Gastrocnemius medialis (tissue), 4 donors: ENCODE results near the gene FAM53A. TPM values are rescaled to one million over a fixed set of nuclear protein-coding genes. Genes with fewer than 3 reads are reported as not detected.

Experiments used
- ATAC-seq, 2 donors: fragments of 150-250 bp; one replicate each; pipeline ENCODE4 v1.9.1; 2016
- DNase-seq, 2 donors: peaks; one replicate each; pipeline ENCODE4 v3.0.0-alpha.2; 2019
- H3K27ac ChIP-seq, 4 donors: fragments of 200-600 bp; sonication (generic); 1 replicate in 1 of 4; 2 replicates in 3 of 4; pipeline ENCODE4 v1.5.1; 2016 to 2018; ENCODE audit warnings: mild to moderate bottlenecking in 2 of 4, moderate library complexity in 1 of 4
- H3K27me3 ChIP-seq, 3 donors: fragments of 200-600 bp; sonication (generic) in 2 of 3; 1 replicate in 1 of 3; 2 replicates in 2 of 3; pipeline versions ENCODE4 v1.5.1 to v1.6.0; 2016 to 2019; ENCODE audit warnings: mild to moderate bottlenecking in 1 of 3, moderate library complexity in 1 of 3
- H3K36me3 ChIP-seq, 2 donors: fragments of 200-600 bp; sonication (generic) in 1 of 2; one replicate each; pipeline ENCODE4 v1.5.1; 2017 to 2018
- H3K4me1 ChIP-seq, 2 donors: fragments of 200-600 bp; sonication (generic) in 1 of 2; one replicate each; pipeline ENCODE4 v1.5.1; 2016 to 2017; ENCODE audit warnings: mild to moderate bottlenecking in 2 of 2
- H3K4me3 ChIP-seq, 4 donors: fragments of 200-600 bp; sonication (generic) in 3 of 4; 1 replicate in 1 of 4; 2 replicates in 3 of 4; pipeline ENCODE4 v1.5.1; 2016 to 2019; ENCODE audit warnings: mild to moderate bottlenecking in 2 of 4
- H3K9me3 ChIP-seq, 3 donors: fragments of 200-600 bp; sonication (generic) in 2 of 3; 1 replicate in 1 of 3; 2 replicates in 2 of 3; pipeline ENCODE4 v1.5.1; 2016 to 2019
- POLR2A ChIP-seq, 2 donors: fragments of 450-650 bp; IDR thresholded peaks; one replicate each; pipeline ENCODE4 v1.6.1; 2017; ENCODE audit warnings: antibody characterized with exemption in 2 of 2, mild to moderate bottlenecking in 2 of 2, moderate library complexity in 2 of 2
- in situ Hi-C, 4 donors: fragments of 200-750 bp; cut with MboI; loops; one replicate each; pipeline versions ENCODE4 v1.15.0 to v1.8.0; 2017; ENCODE audit warnings: low sequenced_read_pairs in 4 of 4
- intact Hi-C: fragments of 100-400 bp; cut with DNase I; formaldehyde crosslinking; loops from one replicate; pipeline ENCODE4 v1.15.1; 2023; ENCODE audit warnings: low total_unique reads
- total RNA-seq, 4 donors: library from RNA; depleted of rRNA; stranded (reverse); fragments of >200 nt; gene quantifications; one replicate each; pipeline versions ENCODE4 v1.1.0 to v1.2.3, GENCODE V29; 2016
- TF ChIP-seq, protein P1 (sequence below), 5 experiments: fragments of 450-650 bp in 3 of 5; fragments of 200-600 bp in 2 of 5; sonication (generic) in 2 of 5; IDR thresholded peaks in 4 of 5; conservative IDR thresholded peaks in 1 of 5; 1 replicate in 4 of 5; 2 replicates in 1 of 5; pipeline ENCODE4 v1.5.1; 2016 to 2019; ENCODE audit warnings: antibody characterized with exemption in 5 of 5, mild to moderate bottlenecking in 3 of 5, moderate library complexity in 3 of 5

The FAM53A gene
- total RNA-seq, 4 donors from 2014 or later = 1.8 to 5.2 (median 2.8) TPM

DNA sequence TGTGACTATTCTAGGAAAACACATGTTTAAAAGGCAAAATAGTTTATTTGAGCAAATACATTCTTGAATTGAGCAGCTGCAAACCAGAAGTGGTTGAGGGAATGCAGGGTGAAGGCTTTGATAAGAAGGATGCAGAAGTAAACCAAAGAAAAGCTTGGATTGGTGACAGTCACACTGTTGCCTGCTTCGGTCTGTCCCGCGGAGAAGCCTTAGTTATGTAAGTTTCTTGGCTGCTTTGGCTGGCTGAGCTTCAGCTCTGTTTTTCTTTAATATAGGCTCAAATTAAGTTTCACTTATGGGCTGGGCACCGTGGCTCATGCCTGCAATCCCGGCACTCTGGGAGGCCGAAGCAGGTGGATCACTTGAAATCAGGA, 67.6 kb downstream of the FAM53A start:
- Histone ChIP-seq H3K4me1 (no peaks in the 10 kb centered on the region), H3K36me3 (no peaks in the 10 kb centered on the region), H3K27me3 (peaks cover 0 to 2% (median 0%) of the 10 kb centered on the region in 3 donors), H3K27ac (no peak overlapping the region), H3K4me3 (no peak overlapping the region), H3K9me3 (no peaks in the 10 kb centered on the region)
- no peak for DNase-seq
- TF ChIP-seq, protein P1, sequence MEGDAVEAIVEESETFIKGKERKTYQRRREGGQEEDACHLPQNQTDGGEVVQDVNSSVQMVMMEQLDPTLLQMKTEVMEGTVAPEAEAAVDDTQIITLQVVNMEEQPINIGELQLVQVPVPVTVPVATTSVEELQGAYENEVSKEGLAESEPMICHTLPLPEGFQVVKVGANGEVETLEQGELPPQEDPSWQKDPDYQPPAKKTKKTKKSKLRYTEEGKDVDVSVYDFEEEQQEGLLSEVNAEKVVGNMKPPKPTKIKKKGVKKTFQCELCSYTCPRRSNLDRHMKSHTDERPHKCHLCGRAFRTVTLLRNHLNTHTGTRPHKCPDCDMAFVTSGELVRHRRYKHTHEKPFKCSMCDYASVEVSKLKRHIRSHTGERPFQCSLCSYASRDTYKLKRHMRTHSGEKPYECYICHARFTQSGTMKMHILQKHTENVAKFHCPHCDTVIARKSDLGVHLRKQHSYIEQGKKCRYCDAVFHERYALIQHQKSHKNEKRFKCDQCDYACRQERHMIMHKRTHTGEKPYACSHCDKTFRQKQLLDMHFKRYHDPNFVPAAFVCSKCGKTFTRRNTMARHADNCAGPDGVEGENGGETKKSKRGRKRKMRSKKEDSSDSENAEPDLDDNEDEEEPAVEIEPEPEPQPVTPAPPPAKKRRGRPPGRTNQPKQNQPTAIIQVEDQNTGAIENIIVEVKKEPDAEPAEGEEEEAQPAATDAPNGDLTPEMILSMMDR (IDR thresholded peaks at IDR 0.05 in 4 of 5, conservative IDR thresholded peaks at IDR 0.05 in 1 of 5) = no peak
- TF ChIP-seq POLR2A (IDR thresholded peaks at IDR 0.05) = no peak
- ATAC-seq = peak in 1 of 2 donors; percentile 14
- in situ Hi-C loops (no loop called here), intact Hi-C loops (no loop called here)

DNA sequence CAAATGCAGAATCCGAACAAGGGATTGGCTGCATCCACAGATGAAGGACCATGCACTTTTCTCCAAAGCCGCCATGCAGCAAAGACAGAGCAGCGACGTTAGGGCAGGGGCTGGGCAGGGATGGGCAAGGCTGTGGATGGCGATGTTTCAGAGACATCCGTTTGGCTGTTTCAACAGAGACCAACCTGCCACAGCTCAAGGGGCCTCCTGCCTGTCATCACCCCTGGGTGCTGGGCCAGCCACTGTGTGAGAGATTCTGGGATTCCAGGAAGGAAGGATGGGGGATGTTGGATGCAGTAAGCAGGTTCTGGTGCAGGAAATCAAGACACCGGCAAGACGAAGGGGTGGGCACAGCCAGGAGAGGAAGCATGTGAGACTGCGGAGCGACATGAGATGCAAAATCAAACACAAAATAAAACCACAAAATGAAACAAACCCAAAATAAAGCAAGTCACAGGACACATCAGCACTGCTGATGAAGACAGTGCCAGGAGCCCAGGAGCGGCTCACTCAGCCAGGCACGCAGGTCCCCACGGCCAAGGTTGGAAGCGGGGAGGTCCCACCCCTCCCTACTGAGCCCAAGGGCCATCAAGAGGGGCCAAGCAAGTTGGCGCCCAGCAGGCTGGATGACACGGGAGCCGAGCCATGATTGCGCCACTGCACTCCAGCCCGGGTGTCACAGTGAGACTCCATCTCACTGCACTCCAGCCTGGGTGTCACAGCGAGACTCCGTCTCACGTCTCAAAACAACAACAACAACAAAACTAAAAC, 68.1 kb downstream of the FAM53A start:
- Histone ChIP-seq H3K4me3 (no peak overlapping the region), H3K27me3 (peaks cover 0 to 2% (median 0%) of the 10 kb centered on the region in 3 donors), H3K9me3 (no peaks in the 10 kb centered on the region), H3K27ac (no peak overlapping the region), H3K4me1 (no peaks in the 10 kb centered on the region), H3K36me3 (no peaks in the 10 kb centered on the region)
- DNase-seq (peak in 1 of 2 donors; percentile 38), ATAC-seq (peak in 1 of 2 donors; percentile 74)
- intact Hi-C loops (no loop called here), in situ Hi-C loops (no loop called here)
- TF ChIP-seq POLR2A (IDR thresholded peaks at IDR 0.05) = no peak
- TF ChIP-seq, protein P1 (IDR thresholded peaks at IDR 0.05 in 4 of 5, conservative IDR thresholded peaks at IDR 0.05 in 1 of 5) = no peak

DNA sequence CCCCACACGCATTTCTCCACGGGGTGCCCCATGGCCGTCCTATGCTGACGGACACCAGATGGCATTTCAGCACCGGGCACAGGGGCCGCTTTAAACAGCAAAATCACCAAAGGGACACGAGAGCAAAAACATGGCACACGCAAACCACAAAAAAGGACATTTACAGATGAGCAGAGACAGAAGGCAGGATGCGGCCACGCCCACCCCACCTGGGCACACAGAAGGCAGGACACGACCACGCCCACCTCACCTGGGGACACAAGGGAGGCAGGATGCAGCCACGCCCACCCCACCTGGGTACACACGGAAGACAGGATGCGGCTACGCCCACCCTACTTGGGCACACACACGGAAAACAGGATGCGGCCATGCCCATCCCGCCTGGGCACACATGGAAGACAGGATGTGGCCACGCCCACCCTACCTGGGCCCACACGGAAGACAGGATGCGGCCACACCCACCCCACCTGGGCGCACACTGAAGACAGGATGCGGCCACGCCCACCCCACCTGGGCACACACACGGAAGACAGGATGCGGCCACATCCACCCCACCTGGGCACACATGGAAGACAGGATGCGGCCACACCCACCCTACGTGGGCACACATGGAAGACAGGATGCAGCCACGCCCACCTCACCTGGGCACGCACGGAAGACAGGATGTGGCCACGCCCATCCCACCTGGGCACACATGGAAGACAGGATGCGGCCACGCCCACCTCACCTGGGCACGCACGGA, 69.1 kb downstream of the FAM53A start:
- H3K36me3 ChIP-seq = no peaks in the 10 kb centered on the region
- H3K4me1 ChIP-seq = no peaks in the 10 kb centered on the region
- ATAC-seq = no peak
- intact Hi-C loops (no loop called here), in situ Hi-C loops (no loop called here)
- no peaks in the 10 kb centered on the region for H3K9me3 ChIP-seq
- H3K27me3 ChIP-seq = peaks cover 0 to 2% (median 0%) of the 10 kb centered on the region in 3 donors
- no peak overlapping the region for H3K4me3 ChIP-seq
- DNase-seq = no peak
- TF ChIP-seq, protein P1 (IDR thresholded peaks at IDR 0.05 in 4 of 5, conservative IDR thresholded peaks at IDR 0.05 in 1 of 5) = no peak
- TF ChIP-seq POLR2A (IDR thresholded peaks at IDR 0.05) = no peak
- H3K27ac ChIP-seq = no peak overlapping the region

DNA sequence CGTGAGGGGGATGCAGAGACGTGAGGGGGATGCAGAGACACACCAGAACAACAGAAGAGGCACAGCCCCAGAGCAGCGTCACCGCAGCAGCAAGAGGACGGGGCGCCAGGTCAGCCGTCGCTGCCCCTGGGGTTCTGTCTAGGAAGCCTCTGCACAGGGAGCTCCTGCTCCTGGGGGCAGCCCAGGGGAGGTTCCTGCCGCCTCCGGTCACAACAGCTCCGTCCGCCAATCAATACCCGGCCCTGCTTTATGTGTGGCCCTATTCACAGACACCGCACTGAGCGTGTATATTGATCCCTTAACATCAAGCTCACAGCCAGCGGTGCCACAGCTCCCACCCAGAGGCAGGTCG, 69.6 kb downstream of the FAM53A start:
- intact Hi-C loops = no loop called here

More for the DNA sequence above, 69.6 kb downstream of the FAM53A start:
- no peaks in the 10 kb centered on the region for H3K9me3 ChIP-seq
- H3K27ac ChIP-seq = no peak overlapping the region
- peaks cover 0 to 2% (median 0%) of the 10 kb centered on the region in 3 donors for H3K27me3 ChIP-seq
- in situ Hi-C loops = no loop called here
- TF ChIP-seq POLR2A (IDR thresholded peaks at IDR 0.05) = no peak
- TF ChIP-seq, protein P1 (IDR thresholded peaks at IDR 0.05 in 4 of 5, conservative IDR thresholded peaks at IDR 0.05 in 1 of 5) = no peak
- ATAC-seq (no peak), DNase-seq (no peak)
- H3K4me3 ChIP-seq = no peak overlapping the region
- H3K4me1 ChIP-seq = no peaks in the 10 kb centered on the region
- no peaks in the 10 kb centered on the region for H3K36me3 ChIP-seq
